Measurements from ENCODE around the gene CEP78. TPM values are rescaled to one million over a fixed set of nuclear protein-coding genes. Genes with fewer than 3 reads are reported as not detected.

CEP78 gene
- total RNA-seq, 6 experiments from 2014 or later, result 19.4 to 27.5 (median 23.6) TPM

GRCh38 chr9:78319197-78320029 is 83.5 kb downstream of the CEP78 start:
- peaks cover 35% of the 10 kb centered on the region for H3K36me3 Mint-ChIP-seq (ENCODE audit: low read depth)
- no peak overlapping the region for H3K4me3 Mint-ChIP-seq
- no peak overlapping the region for H3K27ac Mint-ChIP-seq
- H3K9me3 Mint-ChIP-seq, result no peaks in the 10 kb centered on the region
- DNase-seq, result no peak
- peaks cover 12% of the 10 kb centered on the region for H3K4me1 Mint-ChIP-seq (ENCODE audit: low read depth)
- no peak for TF ChIP-seq CTCF (IDR thresholded peaks at IDR 0.05)
- peaks cover 1% of the 10 kb centered on the region; the same call in 1 of the 2 replicates for H3K27me3 Mint-ChIP-seq (ENCODE audit: insufficient read depth)

GRCh38 chr9:78320030-78320693 is 84.3 kb downstream of the CEP78 start:
- Mint-ChIP-seq H3K27me3 (ENCODE audit: insufficient read depth) (peaks cover 1% of the 10 kb centered on the region; the same call in 1 of the 2 replicates), H3K36me3 (ENCODE audit: low read depth) (peaks cover 35% of the 10 kb centered on the region), H3K4me1 (ENCODE audit: low read depth) (peaks cover 8% of the 10 kb centered on the region), H3K9me3 (no peaks in the 10 kb centered on the region), H3K4me3 (no peak overlapping the region), H3K27ac (no peak overlapping the region)
- DNase-seq, result no peak
- no peak for TF ChIP-seq CTCF (IDR thresholded peaks at IDR 0.05)

GRCh38 chr9:78320875-78321496 is 85.1 kb downstream of the CEP78 start:
- Mint-ChIP-seq H3K4me1 (ENCODE audit: low read depth) (peaks cover 12% of the 10 kb centered on the region), H3K27ac (no peak overlapping the region), H3K27me3 (ENCODE audit: insufficient read depth) (peaks cover 1% of the 10 kb centered on the region; the same call in 1 of the 2 replicates), H3K36me3 (ENCODE audit: low read depth) (peaks cover 35% of the 10 kb centered on the region), H3K4me3 (no peak overlapping the region), H3K9me3 (no peaks in the 10 kb centered on the region)
- no peak for DNase-seq
- TF ChIP-seq CTCF (IDR thresholded peaks at IDR 0.05), result no peak

- Mint-ChIP-seq H3K9me3 (no peaks in the 10 kb centered on the region), H3K27me3 (ENCODE audit: insufficient read depth) (peaks cover 1% of the 10 kb centered on the region; the same call in 1 of the 2 replicates), H3K27ac (no peak overlapping the region), H3K36me3 (ENCODE audit: low read depth) (peaks cover 34% of the 10 kb centered on the region), H3K4me1 (ENCODE audit: low read depth) (peaks cover 13% of the 10 kb centered on the region), H3K4me3 (no peak overlapping the region)
- no peak for DNase-seq
- TF ChIP-seq CTCF (IDR thresholded peaks at IDR 0.05), result no peak
Observed at GRCh38 chr9:78321505-78321904, 85.6 kb downstream of the CEP78 start.

- Mint-ChIP-seq H3K4me1 (ENCODE audit: low read depth) (peaks cover 13% of the 10 kb centered on the region), H3K36me3 (ENCODE audit: low read depth) (peaks cover 19% of the 10 kb centered on the region), H3K4me3 (no peak overlapping the region), H3K27me3 (ENCODE audit: insufficient read depth) (no peaks in the 10 kb centered on the region), H3K27ac (no peak overlapping the region), H3K9me3 (no peaks in the 10 kb centered on the region)
- TF ChIP-seq CTCF (IDR thresholded peaks at IDR 0.05), result no peak
- DNase-seq, result no peak
Observed at GRCh38 chr9:78324068-78324650, 88.3 kb downstream of the CEP78 start.
